Measurements from ENCODE around the gene GPR12. TPM values are rescaled to one million over a fixed set of nuclear protein-coding genes. Genes with fewer than 3 reads are reported as not detected.
A peak's percentile ranks its signal among the peaks of the same experiment; 100 is the strongest.

Gene GPR12
- total RNA-seq, 4 donors from 2014 or later: not detected

DNA sequence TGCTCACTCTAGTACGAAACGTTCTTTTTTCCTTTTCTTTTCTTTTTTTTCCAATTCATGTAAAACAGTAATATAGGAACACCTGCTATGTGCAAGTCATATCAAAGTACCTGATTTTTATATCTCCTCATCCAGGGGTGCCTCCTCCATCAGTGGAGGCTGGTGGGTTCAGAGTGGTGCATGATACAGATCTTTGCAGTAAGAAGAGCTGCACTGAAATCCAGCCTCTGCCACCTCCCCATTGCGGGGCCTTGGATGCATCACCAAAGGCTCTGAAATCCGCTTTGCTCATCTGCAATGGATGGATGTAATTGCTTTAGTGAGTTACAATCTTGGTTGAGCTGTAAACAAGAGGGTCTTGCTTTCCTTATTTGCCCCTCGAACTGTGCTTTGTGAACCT lies 38.3 kb downstream of the GPR12 start:
- Histone ChIP-seq H3K27me3 (no peaks in the 10 kb centered on the region), H3K9me3 (no peaks in the 10 kb centered on the region), H3K36me3 (no peaks in the 10 kb centered on the region), H3K27ac (no peak overlapping the region), H3K4me1 (no peaks in the 10 kb centered on the region), H3K4me3 (no peak overlapping the region)
- TF ChIP-seq, protein P1, sequence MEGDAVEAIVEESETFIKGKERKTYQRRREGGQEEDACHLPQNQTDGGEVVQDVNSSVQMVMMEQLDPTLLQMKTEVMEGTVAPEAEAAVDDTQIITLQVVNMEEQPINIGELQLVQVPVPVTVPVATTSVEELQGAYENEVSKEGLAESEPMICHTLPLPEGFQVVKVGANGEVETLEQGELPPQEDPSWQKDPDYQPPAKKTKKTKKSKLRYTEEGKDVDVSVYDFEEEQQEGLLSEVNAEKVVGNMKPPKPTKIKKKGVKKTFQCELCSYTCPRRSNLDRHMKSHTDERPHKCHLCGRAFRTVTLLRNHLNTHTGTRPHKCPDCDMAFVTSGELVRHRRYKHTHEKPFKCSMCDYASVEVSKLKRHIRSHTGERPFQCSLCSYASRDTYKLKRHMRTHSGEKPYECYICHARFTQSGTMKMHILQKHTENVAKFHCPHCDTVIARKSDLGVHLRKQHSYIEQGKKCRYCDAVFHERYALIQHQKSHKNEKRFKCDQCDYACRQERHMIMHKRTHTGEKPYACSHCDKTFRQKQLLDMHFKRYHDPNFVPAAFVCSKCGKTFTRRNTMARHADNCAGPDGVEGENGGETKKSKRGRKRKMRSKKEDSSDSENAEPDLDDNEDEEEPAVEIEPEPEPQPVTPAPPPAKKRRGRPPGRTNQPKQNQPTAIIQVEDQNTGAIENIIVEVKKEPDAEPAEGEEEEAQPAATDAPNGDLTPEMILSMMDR (IDR thresholded peaks at IDR 0.05): no peak
- TF ChIP-seq POLR2A (IDR thresholded peaks at IDR 0.05): no peak
- DNase-seq: no peak

DNA sequence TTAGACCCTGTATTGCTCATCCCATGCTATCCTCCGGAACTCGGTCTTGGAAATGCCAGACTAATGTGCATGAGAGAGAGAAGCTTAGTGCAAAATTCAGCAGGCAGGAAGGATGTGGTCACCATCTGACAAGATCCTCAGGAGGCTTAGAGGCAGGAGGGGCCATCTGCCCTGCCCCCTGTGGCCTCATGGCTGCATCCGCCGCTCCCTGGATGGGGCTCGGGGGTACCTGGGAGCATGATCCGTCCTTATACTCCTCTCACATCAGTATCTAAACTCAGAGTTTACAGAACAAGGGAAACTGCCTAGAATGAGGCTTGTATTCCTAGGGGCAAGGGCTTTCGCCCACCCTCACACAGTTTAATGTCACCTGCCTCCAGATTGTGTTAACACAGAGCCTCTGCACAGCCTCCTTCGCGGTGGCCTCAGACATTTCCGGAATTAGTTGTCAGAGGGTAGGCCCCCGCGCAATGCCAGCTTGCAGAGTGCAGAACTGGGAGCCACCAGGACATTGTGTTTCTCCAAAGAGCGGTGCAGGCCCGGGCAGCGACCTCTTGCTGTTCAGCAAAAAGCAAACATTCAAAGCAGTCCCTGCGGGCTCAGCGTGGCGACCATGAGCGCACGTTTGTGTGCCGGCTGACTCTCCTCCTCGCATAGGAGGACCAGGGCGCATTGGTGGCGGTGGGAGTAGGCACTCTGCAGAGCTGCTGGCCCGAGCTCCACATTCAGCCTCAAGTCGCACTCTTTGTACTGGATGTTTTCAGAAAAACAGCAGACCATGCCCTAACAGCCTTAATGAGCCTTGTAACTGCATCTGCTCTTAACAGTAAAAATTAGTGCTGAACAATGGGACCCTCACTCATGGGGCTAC lies 39.1 kb downstream of the GPR12 start:
- Histone ChIP-seq H3K4me3 (peak overlapping the region in 1 of 4 donors; percentile 18), H3K36me3 (no peaks in the 10 kb centered on the region), H3K9me3 (no peaks in the 10 kb centered on the region), H3K27ac (peak overlapping the region in 2 of 4 donors; percentile 38 to 41), H3K27me3 (no peaks in the 10 kb centered on the region), H3K4me1 (no peaks in the 10 kb centered on the region)
- no peak for TF ChIP-seq POLR2A (IDR thresholded peaks at IDR 0.05)
- TF ChIP-seq, protein P1 (IDR thresholded peaks at IDR 0.05): no peak
- peak in 2 of 3 donors; percentile 35 to 74 for DNase-seq

DNA sequence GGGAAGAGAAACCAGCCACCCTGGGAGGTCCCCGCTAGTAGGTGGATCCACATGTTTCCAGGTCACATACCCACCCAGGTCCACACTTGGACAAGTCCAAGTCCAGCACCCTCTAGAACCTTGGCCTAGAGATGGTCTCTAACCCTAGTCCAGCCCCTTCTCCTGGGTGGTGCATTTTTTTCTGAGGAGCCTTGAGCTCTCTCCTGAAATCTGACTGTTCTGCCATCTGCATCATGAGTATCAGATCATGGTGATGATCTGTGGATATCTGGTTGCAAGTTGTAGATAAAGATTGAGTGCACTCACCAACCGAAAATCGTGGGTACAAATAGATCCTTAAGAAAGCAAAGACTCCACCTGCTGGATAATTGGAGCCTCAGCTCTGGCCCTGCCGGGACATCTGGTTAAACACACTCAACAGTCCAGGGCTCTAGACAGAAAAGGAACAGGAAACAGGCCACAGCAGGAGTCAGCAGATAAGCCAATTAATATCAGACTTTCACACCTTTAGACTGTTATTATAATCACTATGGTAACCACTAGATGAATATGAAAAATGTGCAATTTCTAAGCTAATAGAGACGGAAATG lies 41.1 kb downstream of the GPR12 start:
- no peak for TF ChIP-seq POLR2A (IDR thresholded peaks at IDR 0.05)
- TF ChIP-seq, protein P1 (IDR thresholded peaks at IDR 0.05): no peak

DNA sequence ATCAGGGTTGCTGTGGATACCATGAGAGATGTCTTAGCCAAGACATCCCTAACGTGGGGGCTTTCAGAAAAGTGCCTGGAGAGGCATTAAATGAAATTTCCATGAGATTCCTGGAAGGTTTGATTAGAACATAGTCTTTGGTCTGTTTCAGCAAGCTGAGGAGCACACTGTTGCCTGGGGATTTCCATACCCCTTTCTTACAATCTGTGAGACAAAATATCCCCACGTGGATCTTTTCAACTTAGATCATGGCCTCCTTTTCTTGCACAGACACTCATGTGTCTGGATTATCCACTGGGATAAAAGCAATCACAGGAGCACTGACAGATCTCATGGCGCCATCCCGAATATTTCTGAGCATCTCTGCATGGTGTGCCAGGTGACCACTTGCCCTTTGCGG lies 41.7 kb downstream of the GPR12 start:
- no peak overlapping the region for H3K27ac ChIP-seq
- TF ChIP-seq, protein P1 (IDR thresholded peaks at IDR 0.05): no peak
- no peaks in the 10 kb centered on the region for H3K9me3 ChIP-seq
- H3K36me3 ChIP-seq: no peaks in the 10 kb centered on the region
- no peak for DNase-seq
- no peak overlapping the region for H3K4me3 ChIP-seq
- H3K27me3 ChIP-seq: no peaks in the 10 kb centered on the region
- H3K4me1 ChIP-seq: no peaks in the 10 kb centered on the region

More for the DNA sequence above, 41.1 kb downstream of the GPR12 start:
- Histone ChIP-seq H3K9me3 (no peaks in the 10 kb centered on the region), H3K4me3 (no peak overlapping the region), H3K27ac (no peak overlapping the region), H3K36me3 (no peaks in the 10 kb centered on the region), H3K4me1 (no peaks in the 10 kb centered on the region), H3K27me3 (no peaks in the 10 kb centered on the region)
- no peak for DNase-seq

DNA sequence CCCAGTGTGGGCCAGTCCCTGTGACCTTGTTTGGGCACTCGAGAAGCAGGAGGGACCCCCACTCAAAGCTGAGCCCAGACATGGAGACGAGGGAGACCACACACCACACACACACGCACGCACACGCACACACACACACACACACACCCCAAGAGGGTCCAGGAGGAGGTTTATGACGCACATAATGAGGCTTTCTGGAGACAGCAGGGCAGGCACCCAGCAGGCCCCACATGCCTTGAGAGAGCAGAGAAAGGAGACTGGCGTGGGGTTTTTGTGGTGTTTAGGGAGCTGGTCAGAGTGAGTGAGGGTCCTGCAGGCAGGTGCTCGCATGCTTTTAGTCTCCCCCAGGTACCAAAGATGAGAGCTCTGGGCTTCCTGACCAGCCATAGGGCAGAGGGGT lies 42.4 kb downstream of the GPR12 start:
- Histone ChIP-seq H3K27me3 (no peaks in the 10 kb centered on the region), H3K4me3 (no peak overlapping the region), H3K27ac (no peak overlapping the region), H3K36me3 (no peaks in the 10 kb centered on the region), H3K4me1 (no peaks in the 10 kb centered on the region), H3K9me3 (no peaks in the 10 kb centered on the region)
- TF ChIP-seq, protein P1 (IDR thresholded peaks at IDR 0.05): no peak
- TF ChIP-seq POLR2A (IDR thresholded peaks at IDR 0.05): no peak
- no peak for DNase-seq
